CD4-positive, alpha-beta memory T cell (primary cell): ENCODE data around the gene MCC. TPM values are rescaled to one million over a fixed set of nuclear protein-coding genes. Genes with fewer than 3 reads are reported as not detected.

ENCODE experiments used
- CTCF ChIA-PET: fragments of 350-600 bp; sonication (Branson Sonifier 250); formaldehyde crosslinking; loops from one replicate; lab custom pipeline; 2021; ENCODE audit warnings: inconsistent platforms; ENCODE audit not compliant: partially characterized antibody; lab: Charles Lee
- POLR2A ChIA-PET: fragments of 350-600 bp; sonication (Branson Sonifier 250); formaldehyde crosslinking; loops from one replicate; lab custom pipeline; 2021; ENCODE audit not compliant: partially characterized antibody; lab: Charles Lee
- DNase-seq, 5 donors: peaks; one replicate each; pipeline versions ENCODE4 v3.0.0 to v3.0.0-alpha.2; 2020 to 2022; ENCODE audit warnings: mixed read lengths in 1 of 5
- H3K27ac ChIP-seq: one replicate; pipeline ENCODE4 v1.7.0; 2013; ENCODE audit warnings: low read depth, low read length
- H3K27me3 ChIP-seq: 2 replicates; pipeline ENCODE4 v1.7.0; 2013; ENCODE audit warnings: mild to moderate bottlenecking, low read length, moderate library complexity; ENCODE audit not compliant: insufficient read depth
- H3K36me3 ChIP-seq: 2 replicates; pipeline ENCODE4 v1.7.0; 2013; ENCODE audit warnings: mild to moderate bottlenecking, low read length, moderate library complexity; ENCODE audit not compliant: insufficient read depth
- H3K4me1 ChIP-seq: 2 replicates; pipeline ENCODE4 v1.7.0; 2013; ENCODE audit warnings: mild to moderate bottlenecking, low read length, moderate library complexity; ENCODE audit not compliant: insufficient read depth
- H3K4me3 ChIP-seq, 2 donors: one replicate each; pipeline ENCODE4 v1.7.0; 2013; ENCODE audit warnings: low read length in 2 of 2, mild to moderate bottlenecking in 1 of 2
- H3K9me3 ChIP-seq, 2 donors: one replicate each; pipeline ENCODE4 v1.7.0; 2013; ENCODE audit warnings: low read length in 2 of 2, control low read depth in 1 of 2; ENCODE audit not compliant: control insufficient read depth in 1 of 2
- H3K27ac Mint-ChIP-seq, 7 donors: one replicate each; pipeline ENCODE4 v1.8.0; 2020 to 2021; ENCODE audit warnings: mixed read lengths in 7 of 7, mild to moderate bottlenecking in 6 of 7, inconsistent platforms in 3 of 7, moderate library complexity in 3 of 7
- H3K27me3 Mint-ChIP-seq, 2 donors: one replicate each; pipeline ENCODE4 v1.8.0; 2020 to 2021; ENCODE audit warnings: mixed read lengths in 2 of 2
- H3K36me3 Mint-ChIP-seq, 2 donors: one replicate each; pipeline ENCODE4 v1.8.0; 2020 to 2021; ENCODE audit warnings: mixed read lengths in 2 of 2, inconsistent platforms in 1 of 2, mild to moderate bottlenecking in 1 of 2
- H3K4me1 Mint-ChIP-seq, 4 donors: one replicate each; pipeline ENCODE4 v1.8.0; 2020 to 2021; ENCODE audit warnings: mixed read lengths in 4 of 4, mild to moderate bottlenecking in 1 of 4
- H3K4me3 Mint-ChIP-seq, 8 donors: one replicate each; pipeline ENCODE4 v1.8.0; 2020 to 2021; ENCODE audit warnings: mixed read lengths in 8 of 8, mild to moderate bottlenecking in 7 of 8, moderate library complexity in 6 of 8, inconsistent platforms in 3 of 8
- H3K9me3 Mint-ChIP-seq, 8 donors: one replicate each; pipeline ENCODE4 v1.8.0; 2020 to 2021; ENCODE audit warnings: mixed read lengths in 8 of 8, mild to moderate bottlenecking in 5 of 8, inconsistent platforms in 3 of 8, moderate library complexity in 1 of 8
- intact Hi-C: fragments of 100-400 bp; cut with micrococcal nuclease; formaldehyde crosslinking; loops from one replicate; pipeline ENCODE4 v1.15.1; 2023
- polyA plus RNA-seq, 2 donors: library from polyadenylated mRNA; unstranded; fragments of 300-500 nt; fragmentation: Illumina TruSeq; gene quantifications; one replicate each; pipeline ENCODE4 v1.2.3, GENCODE V29; 2021
- total RNA-seq, 2 experiments: library from RNA; stranded (reverse); gene quantifications; one replicate each; pipeline ENCODE4 v1.2.3, GENCODE V29; 2021

MCC gene
- total and polyA plus RNA-seq, 4 experiments from 2014 or later: 0.92 to 12.1 (median 7.7) TPM

- Histone ChIP-seq H3K36me3 (no peaks in the 10 kb centered on the region), H3K4me1 (no peaks in the 10 kb centered on the region), H3K4me3 (no peak overlapping the region), H3K27ac (no peak overlapping the region), H3K9me3 (no peaks in the 10 kb centered on the region), H3K27me3 (no peaks in the 10 kb centered on the region)
- ChIA-PET CTCF (no interaction called here), POLR2A (no interaction called here)
- Mint-ChIP-seq H3K27ac (no peak overlapping the region), H3K27me3 (peaks cover 0 to 5% of the 10 kb centered on the region in 2 donors), H3K36me3 (no peaks in the 10 kb centered on the region), H3K4me1 (no peaks in the 10 kb centered on the region), H3K4me3 (no peak overlapping the region), H3K9me3 (peaks cover 0 to 4% (median 0%) of the 10 kb centered on the region in 8 donors)
- intact Hi-C loops: no loop called here
- no peak for DNase-seq
Measured at GRCh38 chr5:113347572-113347971, 140.7 kb downstream of the MCC start.

- Histone ChIP-seq H3K9me3 (no peaks in the 10 kb centered on the region), H3K4me1 (no peaks in the 10 kb centered on the region), H3K4me3 (no peak overlapping the region), H3K27me3 (no peaks in the 10 kb centered on the region), H3K36me3 (no peaks in the 10 kb centered on the region), H3K27ac (no peak overlapping the region)
- no peak overlapping the region for H3K27ac Mint-ChIP-seq
- no peak overlapping the region for H3K4me3 Mint-ChIP-seq
- POLR2A ChIA-PET: no interaction called here
- H3K9me3 Mint-ChIP-seq: peaks cover 0 to 4% (median 0%) of the 10 kb centered on the region in 8 donors
- peaks cover 0 to 8% (median 0%) of the 10 kb centered on the region in 4 donors for H3K4me1 Mint-ChIP-seq
- intact Hi-C loops: no loop called here
- CTCF ChIA-PET: no interaction called here
- peaks cover 0 to 5% of the 10 kb centered on the region in 2 donors for H3K27me3 Mint-ChIP-seq
- DNase-seq: no peak
- H3K36me3 Mint-ChIP-seq: no peaks in the 10 kb centered on the region
Measured at GRCh38 chr5:113344973-113345940, 143.0 kb downstream of the MCC start.

GRCh38 chr5:113343343-113343742, 144.9 kb downstream of the MCC start:
- intact Hi-C loops: no loop called here
- DNase-seq: no peak
- H3K36me3 ChIP-seq: no peaks in the 10 kb centered on the region
- H3K4me1 Mint-ChIP-seq: peaks cover 0 to 8% (median 0%) of the 10 kb centered on the region in 4 donors
- no peak overlapping the region for H3K4me3 ChIP-seq
- H3K27ac Mint-ChIP-seq: no peak overlapping the region
- no peaks in the 10 kb centered on the region for H3K27me3 ChIP-seq
- H3K9me3 ChIP-seq: no peaks in the 10 kb centered on the region
- H3K4me1 ChIP-seq: no peaks in the 10 kb centered on the region
- H3K4me3 Mint-ChIP-seq: no peak overlapping the region
- ChIA-PET CTCF (no interaction called here), POLR2A (no interaction called here)
- H3K36me3 Mint-ChIP-seq: no peaks in the 10 kb centered on the region
- no peak overlapping the region for H3K27ac ChIP-seq
- H3K9me3 Mint-ChIP-seq: peaks cover 0 to 4% (median 0%) of the 10 kb centered on the region in 8 donors
- peaks cover 0 to 3% of the 10 kb centered on the region in 2 donors for H3K27me3 Mint-ChIP-seq

GRCh38 chr5:113340537-113340936, 147.7 kb downstream of the MCC start:
- H3K4me1 Mint-ChIP-seq: peaks cover 0 to 10% (median 4%) of the 10 kb centered on the region in 4 donors
- Histone ChIP-seq H3K27ac (no peak overlapping the region), H3K4me3 (no peak overlapping the region), H3K36me3 (no peaks in the 10 kb centered on the region), H3K9me3 (no peaks in the 10 kb centered on the region), H3K4me1 (peaks cover 3% of the 10 kb centered on the region), H3K27me3 (no peaks in the 10 kb centered on the region)
- ChIA-PET POLR2A (no interaction called here), CTCF (interaction anchor here (1.0 to 2.5 kb wide), 2 partner anchors 265 to 272 kb away, joined by 3 to 10 read pairs; no protein-coding TSS in a partner anchor)
- H3K27ac Mint-ChIP-seq: no peak overlapping the region
- DNase-seq: no peak
- H3K36me3 Mint-ChIP-seq: no peaks in the 10 kb centered on the region
- no peak overlapping the region for H3K4me3 Mint-ChIP-seq
- H3K27me3 Mint-ChIP-seq: peaks cover 0 to 3% of the 10 kb centered on the region in 2 donors
- no peaks in the 10 kb centered on the region for H3K9me3 Mint-ChIP-seq
- intact Hi-C loops: no loop called here

- H3K4me1 ChIP-seq: peaks cover 6% of the 10 kb centered on the region
- intact Hi-C loops: loop anchor here (5.0 kb wide), 1 partner anchor 1109 kb away; no protein-coding TSS in a partner anchor
- peaks cover 3 to 15% (median 8%) of the 10 kb centered on the region in 4 donors for H3K4me1 Mint-ChIP-seq
- no peaks in the 10 kb centered on the region for H3K36me3 ChIP-seq
- no peaks in the 10 kb centered on the region for H3K9me3 ChIP-seq
- no peaks in the 10 kb centered on the region for H3K36me3 Mint-ChIP-seq
- ChIA-PET CTCF (interaction anchor here (0.9 to 12.9 kb wide), 6 partner anchors 41 to 343 kb away, joined by 3 to 245 read pairs (median 8); partner anchors contain the start of gene YTHDC2), POLR2A (no interaction called here)
- no peak overlapping the region for H3K4me3 ChIP-seq
- no peaks in the 10 kb centered on the region for H3K27me3 ChIP-seq
- no peak for DNase-seq
- H3K27ac ChIP-seq: no peak overlapping the region
- H3K9me3 Mint-ChIP-seq: no peaks in the 10 kb centered on the region
- no peak overlapping the region for H3K4me3 Mint-ChIP-seq
- peaks cover 0 to 3% of the 10 kb centered on the region in 2 donors for H3K27me3 Mint-ChIP-seq
- H3K27ac Mint-ChIP-seq: no peak overlapping the region
Measured at GRCh38 chr5:113338628-113339027, 149.6 kb downstream of the MCC start.

GRCh38 chr5:113337515-113338415, 150.5 kb downstream of the MCC start:
- Histone ChIP-seq H3K4me1 (peaks cover 6% of the 10 kb centered on the region), H3K9me3 (no peaks in the 10 kb centered on the region), H3K36me3 (no peaks in the 10 kb centered on the region), H3K4me3 (no peak overlapping the region), H3K27me3 (no peaks in the 10 kb centered on the region), H3K27ac (no peak overlapping the region)
- Mint-ChIP-seq H3K4me3 (no peak overlapping the region), H3K27me3 (peaks cover 0 to 3% of the 10 kb centered on the region in 2 donors), H3K27ac (no peak overlapping the region), H3K4me1 (peaks cover 3 to 15% (median 8%) of the 10 kb centered on the region in 4 donors), H3K9me3 (no peaks in the 10 kb centered on the region), H3K36me3 (no peaks in the 10 kb centered on the region)
- ChIA-PET CTCF (interaction anchor here (0.9 to 12.9 kb wide), 8 partner anchors 42 to 342 kb away, joined by 3 to 245 read pairs (median 6); partner anchors contain the start of gene YTHDC2), POLR2A (no interaction called here)
- intact Hi-C loops: loop anchor here (5.0 kb wide), 1 partner anchor 1110 kb away; no protein-coding TSS in a partner anchor
- no peak for DNase-seq
